M059J (cell line): ENCODE results near the gene HMCN2. TPM values are rescaled to one million over a fixed set of nuclear protein-coding genes. Genes with fewer than 3 reads are reported as not detected.
"Not testable (repeated sequence)": the region's sequence is repeated elsewhere in the genome, so short reads cannot be mapped to it uniquely, and the experiment has no call there.

Experiments used
- DNase-seq: peaks from one replicate; pipeline ENCODE4 v3.0.0-alpha.2; 2012; ENCODE audit warnings: low read depth
- total RNA-seq: library from RNA; depleted of rRNA; stranded (reverse); fragments of >200 nt; shearing (Covaris generic); gene quantifications from 2 replicates; pipeline ENCODE4 v1.2.3, GENCODE V29; 2014

HMCN2 gene
- total RNA-seq, 1 experiment from 2014 or later: not detected

DNA sequence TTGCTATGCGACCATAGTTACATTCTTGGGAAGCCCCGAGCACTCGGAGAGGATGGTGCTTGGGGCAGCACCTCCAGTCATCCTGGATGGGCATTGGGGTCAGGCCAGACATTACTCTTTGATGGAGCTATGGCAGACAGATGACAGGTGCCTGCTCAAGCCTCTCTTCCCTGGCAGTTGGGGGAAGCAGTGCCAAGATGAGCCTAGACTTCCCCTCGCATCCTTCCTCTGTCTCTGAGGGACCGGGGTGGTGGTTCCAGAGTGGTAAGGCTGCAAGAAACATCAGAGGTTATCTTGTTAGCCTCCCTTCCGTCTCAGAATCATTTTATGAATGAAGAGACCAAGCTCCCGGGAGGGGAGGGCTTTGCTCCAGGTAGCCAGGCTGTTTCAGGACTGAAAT lies 2.8 kb upstream of the HMCN2 start:
- no peak for DNase-seq

DNA sequence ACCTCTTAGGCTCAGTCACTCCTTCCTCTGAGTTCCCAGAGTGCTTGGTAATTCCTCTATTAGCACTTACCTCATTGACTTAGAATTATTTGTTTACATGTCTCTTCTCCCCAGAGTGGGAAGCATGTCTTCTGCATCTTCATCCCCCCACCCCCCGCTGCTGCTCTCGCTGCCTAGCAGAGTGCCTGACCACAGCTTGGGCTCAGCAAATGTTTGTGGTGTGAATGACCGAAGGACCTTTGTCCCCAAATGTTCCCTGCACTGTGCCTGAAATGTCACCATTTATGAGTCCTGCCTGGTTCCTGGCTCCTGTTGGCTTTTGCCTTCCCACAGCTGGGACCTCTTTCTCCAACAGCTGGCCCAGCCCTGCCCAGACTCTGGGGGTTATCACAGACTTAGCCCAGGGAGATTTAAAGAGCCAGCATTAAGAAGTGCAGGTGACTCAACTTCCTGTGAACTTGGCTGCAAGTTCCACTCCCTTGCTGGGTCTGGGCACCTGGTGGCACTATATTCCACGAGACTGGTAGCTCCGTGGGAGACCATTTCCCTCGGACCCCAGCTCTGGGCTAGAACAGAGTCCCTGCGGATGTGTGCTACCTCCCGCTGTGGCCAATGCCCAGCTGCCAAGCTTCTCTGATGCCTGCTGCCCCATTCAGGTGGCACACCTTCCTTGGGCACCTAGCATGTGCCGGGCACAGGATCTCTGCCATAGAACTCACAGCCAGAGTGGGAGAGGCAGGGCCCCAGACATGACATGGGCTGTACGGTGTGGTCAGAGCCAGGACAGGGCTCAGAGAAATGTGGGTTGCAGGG lies 1.8 kb upstream of the HMCN2 start:
- peak; percentile 58 for DNase-seq

DNA sequence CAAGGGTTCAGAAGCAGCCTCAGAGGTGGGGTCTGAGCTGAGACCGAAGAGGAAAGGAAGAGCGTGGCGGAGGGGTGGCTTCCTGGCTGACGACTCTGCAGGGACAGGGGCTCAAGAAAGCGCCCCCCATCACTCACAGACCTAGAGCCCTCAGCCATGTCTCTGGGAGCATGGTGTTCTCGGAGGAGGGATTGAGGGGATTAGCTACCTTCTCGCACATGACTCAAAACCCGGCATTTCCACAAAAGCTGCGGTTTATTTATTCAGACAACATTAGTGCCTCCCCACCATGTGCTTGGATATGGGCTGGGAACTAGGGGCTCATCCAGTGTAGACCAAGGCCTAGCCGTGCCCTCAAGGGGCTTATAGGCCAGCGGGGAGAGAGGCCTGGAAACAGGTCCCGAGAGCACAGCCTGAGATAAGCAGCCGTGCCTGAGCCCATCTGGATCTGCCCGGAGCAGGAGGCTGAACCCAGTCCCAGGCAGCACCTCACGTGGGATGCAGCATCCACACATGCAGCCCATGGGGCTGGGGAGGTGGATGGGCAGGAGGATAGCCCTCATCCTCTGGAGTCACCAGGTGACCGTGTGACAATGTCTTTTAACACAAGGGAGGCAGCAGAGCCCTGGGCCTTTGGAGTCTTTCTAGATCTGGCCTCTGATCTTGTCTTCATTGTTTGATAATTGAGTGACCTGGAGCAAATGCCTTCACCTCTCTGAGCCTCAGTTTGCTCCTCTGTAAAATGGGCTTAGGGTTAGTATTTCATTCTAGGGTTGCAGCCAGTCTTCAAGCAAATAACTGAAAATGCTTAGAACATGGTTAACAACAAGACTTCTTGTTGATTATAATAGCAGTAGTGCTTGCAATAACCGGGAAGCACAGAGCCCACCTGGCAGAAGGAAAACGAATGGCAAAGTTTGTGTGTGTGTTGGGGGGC lies 878 bp upstream of the HMCN2 start:
- DNase-seq: no peak

DNA sequence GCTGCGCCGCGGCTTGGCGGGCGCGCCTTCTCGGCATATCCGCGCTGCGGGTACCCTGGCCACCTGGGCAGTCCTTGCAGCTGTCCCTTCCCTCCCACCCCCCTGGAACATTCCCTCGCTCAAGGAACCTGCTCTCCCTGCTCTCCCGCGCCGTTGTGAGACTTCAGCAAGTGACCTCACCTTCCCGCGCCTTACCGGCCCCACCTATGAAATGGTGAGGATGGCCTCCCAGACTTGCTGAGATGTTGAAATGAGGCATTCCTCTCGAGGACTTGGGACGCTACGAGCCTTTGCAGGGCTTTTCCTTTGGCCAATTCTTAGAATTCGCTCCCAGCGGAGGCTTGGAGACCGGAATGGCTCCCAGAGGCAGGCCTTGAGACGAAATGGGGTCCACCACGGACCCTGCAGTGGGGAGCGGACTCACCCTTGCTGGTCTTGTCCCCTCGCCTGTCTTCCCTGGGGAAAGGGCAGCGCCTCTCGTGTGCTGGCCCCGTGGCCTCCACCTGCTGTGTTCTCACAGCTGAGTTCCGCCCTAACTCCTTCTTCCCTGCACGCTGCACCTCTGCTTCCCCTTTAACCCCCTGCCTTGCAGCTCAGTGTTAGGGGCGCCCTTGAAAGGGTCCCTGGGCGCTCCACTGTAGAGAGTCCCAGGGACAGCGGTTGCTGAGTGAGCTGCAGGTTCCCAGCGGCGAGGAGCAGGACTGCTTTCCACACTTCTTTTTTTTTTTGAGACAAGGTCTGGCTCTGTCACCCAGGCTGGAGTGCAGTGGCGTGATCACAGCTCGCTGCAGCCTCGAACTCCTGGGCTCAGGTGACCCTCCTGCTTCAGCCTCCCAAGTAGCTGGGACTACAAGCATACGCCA lies 907 bp downstream of the HMCN2 start:
- no peak for DNase-seq

DNA sequence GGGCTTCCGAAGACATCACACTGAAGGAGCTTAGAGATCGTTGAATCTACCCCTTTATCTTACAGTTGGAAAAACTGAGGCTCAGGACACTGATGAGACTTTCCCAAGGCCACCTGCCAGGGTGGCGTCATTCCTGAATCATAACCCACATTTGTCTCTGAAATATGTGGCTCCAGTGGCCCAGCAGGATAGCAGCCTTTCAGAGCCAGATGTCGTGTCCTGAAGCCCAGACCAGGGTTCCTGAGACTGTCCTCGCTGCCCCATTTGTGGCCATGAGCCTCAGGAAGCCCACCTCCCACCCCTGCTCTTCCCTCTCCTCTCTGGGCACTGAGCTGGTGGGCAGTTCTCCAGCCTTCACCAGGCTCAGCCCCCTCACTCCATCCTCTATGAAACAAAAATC lies 2.4 kb downstream of the HMCN2 start:
- DNase-seq: no peak

DNA sequence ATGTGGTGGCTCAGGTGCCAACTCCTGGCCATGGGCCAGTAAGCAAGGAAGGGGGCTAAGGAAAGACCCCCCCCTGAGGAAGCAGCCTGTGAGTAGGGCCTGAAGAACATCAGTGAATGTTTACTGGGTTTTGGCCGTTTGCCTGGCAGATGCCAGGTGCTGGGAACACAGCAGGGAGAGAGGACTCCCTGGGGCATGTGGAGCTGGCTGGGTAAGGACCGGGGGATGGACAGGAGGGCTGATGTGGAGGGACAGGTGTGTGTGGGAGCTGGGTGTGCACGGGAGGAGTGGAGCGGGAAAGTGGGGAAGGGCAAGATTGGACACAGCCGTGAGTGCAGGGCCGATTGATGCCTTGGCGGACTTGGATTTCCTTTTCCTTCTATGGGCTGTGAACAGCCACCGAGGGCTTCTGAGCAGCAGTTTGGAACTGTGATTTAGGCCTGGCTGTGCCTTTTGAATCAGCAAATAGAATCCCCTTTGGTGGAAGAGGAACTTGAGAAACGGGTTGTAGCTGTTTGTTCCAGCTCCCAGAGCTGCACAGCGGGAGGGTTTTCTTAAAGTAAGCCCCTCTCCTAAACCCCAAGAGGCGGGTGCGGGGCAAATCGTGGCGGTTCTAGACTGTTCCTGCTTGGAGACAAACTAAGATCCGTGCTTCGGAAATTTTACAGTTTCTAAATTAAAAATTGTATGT lies 3.1 kb downstream of the HMCN2 start:
- no peak for DNase-seq

DNA sequence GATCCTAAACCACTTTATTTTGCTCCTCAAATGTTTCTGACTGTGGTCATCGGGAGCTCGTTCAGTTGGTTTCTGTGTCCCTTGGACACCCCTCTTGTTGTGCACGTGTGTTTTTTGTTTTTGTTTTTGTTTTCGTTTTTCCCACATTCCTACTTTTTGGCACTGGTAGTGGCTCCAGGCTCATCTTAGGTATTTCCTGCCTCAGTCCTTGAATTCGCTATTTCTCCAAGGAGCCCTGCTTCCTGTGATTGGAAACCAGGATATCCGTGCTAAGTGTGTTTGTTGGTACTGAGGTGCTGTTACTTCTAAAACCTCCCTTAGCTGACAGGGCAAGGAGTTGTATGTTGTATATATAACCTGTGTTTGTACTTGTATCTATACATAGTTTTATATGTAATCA lies 5.9 kb downstream of the HMCN2 start:
- no peak for DNase-seq

DNA sequence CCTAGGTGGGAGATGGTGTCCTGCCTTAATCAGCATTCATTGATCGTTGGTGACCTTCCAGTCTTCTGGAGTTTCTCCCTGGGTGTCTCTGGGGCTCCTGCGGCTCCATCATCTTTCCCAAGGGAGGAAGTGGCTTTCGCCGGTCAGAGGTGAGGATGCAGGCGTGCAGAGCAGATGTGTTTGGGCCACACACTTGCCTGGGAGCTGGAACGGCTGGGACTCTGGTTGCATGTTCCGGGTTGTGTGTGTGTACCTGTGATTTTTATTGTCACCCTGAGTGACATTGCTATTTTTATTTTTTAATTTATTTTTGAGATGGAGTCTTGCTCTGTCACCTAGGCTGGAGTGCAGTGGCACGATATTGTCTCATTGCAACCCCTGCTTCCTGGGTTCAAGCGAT lies 9.6 kb downstream of the HMCN2 start:
- DNase-seq: no peak

DNA sequence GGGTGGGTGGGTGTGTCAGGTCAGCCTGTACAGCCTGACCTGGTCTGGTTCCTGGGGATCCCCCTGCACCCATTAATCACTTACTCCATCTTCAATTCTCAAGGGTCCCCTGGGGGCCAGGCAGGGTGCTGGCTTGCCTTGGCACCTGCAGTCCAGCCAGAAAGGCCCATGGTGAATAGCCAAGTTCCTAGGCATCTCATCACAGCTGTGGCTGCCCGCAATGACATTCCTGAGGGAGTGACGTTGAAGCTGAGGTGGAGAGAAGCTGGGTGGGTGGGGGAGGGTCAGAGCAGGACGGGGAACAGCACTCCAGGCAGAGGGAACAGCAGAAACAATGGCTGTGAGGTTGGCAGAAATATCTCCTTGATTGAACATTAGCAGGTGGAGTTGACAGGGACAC lies 10.6 kb downstream of the HMCN2 start:
- DNase-seq: peak; percentile 90

DNA sequence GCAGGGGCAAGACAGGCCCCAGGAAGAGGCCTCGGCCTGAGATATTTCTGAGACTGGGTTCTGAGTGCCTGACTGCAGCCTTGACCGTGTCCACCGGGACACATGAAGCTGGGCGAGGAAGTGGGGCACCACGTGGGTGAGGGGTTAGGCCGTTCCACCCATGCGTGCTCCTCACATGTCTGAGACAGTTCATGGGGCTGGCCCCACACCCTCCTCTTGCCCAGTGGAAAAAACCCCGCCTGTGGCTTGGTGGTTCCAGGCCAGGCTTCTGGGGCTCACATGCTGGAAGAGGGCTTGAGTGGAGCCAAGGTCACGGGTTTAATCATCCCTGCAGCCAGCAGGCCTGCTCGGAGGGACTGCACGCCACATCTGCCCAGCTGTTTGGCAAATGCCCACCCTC lies 11.4 kb downstream of the HMCN2 start:
- DNase-seq: no peak

DNA sequence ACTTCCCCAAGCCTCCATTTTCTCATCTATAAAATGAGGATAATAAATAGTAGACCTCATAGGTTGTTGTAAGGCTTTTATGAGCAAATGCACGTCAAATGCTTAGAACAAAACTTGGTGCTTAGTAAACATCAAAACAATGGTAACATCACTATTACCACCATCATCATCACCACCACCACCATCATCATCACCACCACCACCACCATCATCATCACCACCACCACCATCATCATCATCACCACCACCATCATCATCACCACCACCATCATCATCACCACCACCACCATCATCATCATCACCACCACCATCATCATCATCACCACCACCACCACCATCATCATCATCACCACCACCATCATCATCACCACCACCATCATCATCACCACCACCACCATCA lies 12.0 kb downstream of the HMCN2 start:
- DNase-seq: not testable (repeated sequence)

DNA sequence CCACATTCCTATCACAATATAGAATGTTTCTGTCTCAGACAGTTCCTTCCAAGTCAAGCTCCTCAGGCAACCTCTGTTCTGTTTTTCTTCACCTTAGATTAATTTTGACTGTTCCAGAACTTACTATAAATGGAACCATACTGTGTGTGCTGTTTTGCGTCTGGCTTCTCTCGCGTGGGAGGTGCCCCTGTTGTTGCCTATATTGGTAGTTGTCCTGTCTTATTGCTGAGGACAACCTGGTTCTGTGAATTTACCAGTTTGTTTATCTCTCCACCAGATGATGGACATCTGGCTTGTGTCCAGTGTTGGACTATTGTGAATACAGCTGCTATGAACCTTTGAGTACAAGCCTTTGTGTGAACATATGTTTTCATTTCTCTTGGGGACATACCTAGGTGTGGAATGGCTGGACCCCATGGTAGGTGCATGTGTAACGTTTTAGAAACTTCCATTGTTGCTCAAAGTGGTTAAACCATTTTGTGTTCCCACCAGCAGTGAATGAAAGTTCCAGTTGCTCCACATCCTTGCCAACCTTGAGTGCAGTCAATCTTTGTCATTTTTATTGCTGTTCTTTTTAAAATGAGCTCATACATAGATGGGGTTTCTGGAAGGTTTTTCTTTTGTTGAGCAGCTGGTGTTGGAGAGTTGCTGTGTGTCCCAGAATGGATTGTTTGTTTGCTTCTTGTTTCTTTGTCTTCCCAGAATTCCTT lies 18.1 kb downstream of the HMCN2 start:
- no peak for DNase-seq

DNA sequence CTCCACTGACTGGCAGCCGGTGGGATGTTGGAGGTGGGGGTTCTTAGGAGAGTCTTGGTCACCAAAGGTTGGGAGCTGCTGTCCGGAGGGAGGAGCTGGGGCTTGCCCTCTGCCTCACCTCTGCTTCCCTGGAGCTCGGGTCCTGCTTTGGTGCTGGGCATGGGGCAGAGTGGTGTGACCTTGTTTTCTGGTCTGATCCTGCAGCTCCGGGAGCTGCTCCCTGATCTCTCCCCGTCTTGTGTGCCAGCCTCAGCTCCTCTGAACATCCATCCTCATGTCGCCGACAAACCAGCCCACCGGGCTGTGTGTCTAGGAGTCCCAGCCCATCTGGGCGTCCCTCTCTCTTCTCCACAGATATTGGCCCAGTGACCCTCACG lies 18.7 kb downstream of the HMCN2 start:
- no peak for DNase-seq

DNA sequence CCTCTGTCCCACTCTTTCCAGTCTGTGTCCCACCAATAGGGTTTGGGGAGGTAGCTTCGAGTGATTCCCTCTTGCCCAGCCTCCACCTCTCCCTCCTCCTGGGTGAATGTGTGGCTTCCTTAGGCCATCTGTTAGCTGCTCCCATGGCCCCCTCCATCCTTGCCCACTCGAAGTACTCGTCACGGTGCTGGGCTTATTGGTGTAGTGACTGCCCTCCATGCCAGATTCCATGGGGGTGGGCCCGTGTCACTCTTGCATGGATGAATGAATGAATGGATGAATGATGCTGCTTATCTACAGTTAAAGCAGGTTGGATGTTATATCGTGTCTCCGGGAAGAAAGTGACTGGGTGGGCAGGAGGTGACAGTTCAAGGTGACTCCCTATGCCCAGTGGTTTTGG lies 19.1 kb downstream of the HMCN2 start:
- DNase-seq: no peak

DNA sequence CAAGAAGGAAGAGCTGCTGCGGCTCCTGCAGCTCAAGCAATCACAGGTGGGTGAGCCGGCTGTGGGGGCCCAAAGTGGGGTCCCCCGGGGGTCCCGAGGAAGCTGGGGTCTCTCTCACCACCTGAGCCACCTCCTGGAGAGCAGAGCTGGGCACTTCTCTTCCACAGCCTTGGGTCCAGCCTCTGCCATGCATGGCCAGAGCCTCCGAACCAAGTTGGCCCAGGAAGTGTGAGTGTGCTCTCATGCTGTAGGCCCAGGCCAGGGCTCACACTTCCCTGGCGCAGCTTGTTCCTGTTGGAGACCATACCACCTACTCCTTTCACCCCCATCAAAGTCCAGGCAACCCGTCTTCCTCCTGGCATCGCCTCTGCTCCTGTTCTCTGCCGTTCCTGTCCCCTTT lies 19.7 kb downstream of the HMCN2 start:
- no peak for DNase-seq

DNA sequence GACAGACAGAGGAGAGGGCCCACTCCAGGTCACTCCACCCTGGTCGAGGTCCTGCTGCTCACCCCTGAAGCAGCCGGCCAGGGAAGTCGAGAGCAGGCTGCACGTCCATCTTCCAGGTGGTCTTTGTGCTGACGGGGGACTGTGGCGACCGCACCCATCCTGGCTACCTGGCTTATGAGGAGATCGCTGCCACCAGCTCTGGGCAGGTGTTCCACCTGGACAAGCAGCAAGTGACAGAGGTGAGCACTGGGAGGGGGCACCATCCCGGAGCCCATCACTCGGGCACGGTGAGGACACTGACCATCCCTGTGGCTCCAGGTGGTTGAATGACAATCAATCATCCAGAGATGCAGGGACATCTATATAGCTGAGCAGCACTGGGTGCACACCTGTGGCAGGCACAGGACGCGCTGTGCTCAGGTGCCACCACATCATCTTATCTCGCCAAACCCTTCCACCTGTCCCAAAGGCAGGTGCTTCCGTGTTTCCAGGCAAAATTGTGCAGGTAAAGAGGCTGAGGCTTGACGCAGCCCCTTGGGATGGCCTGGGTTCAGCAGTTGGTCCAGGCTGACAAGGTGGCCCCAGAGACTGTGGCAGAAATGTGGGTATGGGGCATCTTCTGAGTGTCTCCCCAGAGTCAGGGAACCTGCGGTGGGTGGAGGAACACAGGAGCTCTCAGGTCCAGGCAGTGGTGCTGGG lies 20.7 kb downstream of the HMCN2 start:
- DNase-seq: no peak

DNA sequence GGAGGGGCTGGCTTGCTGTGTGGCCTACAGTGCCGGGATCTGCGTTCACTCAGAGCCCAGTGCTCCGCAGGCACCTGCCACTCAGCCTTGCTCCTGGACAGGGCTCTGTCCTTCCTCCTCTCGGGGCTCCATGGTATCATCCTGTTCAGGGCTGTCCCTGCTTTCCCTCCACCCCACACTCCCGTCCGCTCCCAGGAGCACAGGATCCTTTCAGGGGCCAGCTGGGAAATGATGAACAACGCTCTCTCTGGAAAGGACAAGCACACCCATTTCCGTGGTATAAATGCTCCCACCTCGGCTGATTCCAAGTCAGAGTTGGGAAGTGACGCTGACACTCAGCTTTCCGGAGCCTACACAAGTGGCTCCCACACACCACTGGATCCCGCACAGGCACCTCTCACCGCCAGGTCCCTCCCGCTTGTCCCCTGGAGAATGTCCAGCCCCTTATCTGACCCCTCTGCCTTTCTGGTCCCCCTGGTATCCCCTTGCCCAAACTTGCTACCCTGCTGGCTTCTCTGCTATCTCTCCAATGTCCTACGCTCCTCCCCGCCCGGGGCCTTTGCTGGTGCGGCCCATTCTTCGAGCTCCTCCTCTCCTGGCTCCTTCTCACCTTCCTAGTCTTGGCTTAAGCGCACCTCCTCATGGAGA lies 21.3 kb downstream of the HMCN2 start:
- DNase-seq: no peak

DNA sequence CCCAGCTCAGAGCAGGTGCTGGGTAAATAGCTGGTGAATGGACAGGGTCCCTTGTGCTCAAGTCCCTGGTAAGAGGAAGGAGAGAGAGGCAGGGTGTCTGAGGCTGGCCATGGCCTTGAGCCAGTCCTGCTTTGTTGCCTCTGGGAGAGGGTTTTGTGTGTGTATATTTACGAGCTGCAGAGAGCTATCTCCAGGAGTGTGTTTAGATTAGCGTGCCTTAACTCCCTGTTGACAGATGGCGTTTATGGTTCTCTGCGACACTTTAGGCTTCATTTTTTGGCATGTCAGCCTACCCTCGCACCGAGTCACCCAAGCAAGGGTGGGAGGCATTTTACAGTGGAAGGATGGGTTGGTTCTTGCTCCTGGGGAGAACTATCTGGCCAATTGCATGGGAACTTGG lies 22.2 kb downstream of the HMCN2 start:
- no peak for DNase-seq

DNA sequence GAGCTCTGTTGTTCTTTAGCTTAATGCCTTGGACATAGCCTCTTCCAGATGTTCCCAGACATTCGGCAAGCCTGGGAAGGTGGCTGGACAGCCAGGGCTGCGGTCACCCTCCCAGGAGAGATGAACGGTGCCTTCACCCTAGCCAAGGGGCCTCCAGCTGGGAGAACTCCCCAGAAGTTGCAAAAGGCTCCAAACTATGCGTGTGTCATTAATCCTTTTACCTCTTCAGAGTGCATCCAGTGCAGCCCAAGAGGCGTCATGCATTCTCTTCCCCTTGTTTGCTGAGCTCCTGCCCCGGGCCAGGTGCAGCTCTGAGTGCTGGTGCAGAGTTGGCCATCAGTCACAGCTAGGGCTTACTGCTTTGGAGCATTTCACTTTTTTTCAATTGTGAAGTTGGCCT lies 22.8 kb downstream of the HMCN2 start:
- no peak for DNase-seq
